ENCODE measurements around the gene NUDT7.

NUDT7 gene

DNA sequence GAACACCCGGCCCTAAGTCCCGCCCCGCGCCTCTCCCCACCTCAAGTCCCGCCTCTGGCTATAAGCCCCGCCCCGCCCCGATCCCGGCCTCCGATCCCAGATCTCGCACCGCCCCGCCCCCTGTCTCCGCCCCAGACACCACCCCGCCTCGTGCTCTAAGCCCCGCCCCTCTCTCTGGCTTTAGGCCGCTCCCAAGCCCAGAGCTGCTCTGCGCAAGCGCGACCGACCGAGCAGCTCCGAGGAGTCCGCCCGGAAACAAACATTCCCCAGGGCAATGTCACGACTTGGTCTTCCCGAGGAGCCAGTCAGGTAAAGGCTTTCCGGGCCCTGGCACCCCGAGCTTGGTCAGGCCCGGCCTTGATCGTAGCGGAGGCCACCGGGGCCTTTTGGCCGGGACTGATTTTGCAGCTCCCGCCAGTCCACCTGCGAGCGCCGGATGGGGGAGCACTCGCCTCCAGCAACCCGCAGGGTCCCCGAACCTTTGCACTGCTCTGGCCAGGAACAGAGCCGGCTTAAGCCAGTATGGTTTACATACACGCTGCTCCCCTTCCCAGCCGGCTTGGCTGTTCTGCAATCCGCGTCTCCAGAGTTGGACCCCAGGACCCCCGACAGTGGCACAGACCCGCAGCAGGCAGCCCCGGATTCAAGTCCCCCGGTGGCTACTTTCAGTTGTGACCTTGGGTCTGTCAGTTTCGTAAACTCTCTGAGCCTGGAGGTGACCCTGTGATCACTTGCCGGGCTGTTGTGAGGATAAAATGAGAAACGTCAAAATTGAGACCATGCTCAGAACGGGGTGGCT lies at the start of gene NUDT7:
Gene NUDT7 (plus strand): TSS at position 206 of the 799 bp plus-strand sequence. CDS start 69 bp downstream, at position 275.
- DNase-seq: peak; percentile 79 to 96 (median 92)

DNA sequence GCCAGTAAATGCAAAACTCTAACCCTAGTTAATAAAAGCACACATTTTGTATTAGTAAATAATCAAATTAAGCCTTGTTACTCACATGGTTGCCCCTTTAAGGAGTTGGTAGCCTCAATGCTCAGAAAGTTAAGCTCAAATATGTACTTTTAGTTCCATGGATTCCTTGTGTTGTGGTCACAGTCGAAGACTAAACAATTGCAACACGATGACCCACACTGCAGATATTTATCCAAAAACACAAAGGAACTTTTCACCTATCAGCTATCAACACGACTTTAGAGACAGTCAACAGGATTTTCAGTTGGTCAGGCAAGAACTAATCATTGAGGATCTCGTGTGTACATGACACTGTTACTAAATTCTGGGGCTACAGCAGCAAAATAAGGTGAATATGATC lies 47.4 kb upstream of the NUDT7 start:
- DNase-seq: no peak

DNA sequence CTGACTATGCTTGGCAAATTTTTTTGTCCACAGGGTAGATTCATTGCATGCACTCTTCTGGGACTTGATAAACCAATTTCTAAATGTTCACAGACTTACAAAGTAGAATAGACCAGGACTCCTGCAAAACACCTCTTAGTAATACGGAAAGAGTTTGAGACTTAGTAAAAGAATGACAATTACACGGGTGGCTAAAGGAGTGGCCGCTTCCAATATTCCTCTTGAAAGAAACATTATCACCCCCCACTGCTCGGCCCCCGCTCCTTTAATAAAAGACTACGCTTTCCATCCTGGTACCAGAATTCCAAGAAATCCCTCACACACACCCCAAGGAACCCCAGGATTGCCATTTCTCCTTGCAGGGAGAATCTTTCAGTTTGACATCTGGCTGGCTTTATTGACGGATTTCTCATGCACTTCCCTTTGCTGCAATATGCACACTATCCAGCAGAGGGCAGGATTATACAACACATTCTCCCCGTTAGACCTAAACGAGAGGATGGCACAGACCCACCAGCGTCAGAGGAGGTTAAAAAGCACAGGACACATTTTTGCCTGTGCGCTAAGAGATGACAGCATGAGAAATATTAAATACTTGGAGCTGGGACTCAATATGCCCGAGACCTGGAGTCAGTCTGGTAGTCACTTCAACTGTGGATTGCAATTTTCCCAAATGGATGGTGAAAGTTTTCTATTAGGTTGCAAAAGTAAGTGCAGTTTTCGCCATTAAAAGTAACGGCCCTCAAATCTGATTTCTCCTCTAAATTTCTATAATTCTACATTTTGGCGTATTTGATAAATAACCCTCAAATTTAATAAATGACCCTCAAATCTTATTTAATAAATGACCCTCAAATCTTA lies 46.6 kb upstream of the NUDT7 start:
- peak; percentile 4 to 29 (median 20) for DNase-seq

DNA sequence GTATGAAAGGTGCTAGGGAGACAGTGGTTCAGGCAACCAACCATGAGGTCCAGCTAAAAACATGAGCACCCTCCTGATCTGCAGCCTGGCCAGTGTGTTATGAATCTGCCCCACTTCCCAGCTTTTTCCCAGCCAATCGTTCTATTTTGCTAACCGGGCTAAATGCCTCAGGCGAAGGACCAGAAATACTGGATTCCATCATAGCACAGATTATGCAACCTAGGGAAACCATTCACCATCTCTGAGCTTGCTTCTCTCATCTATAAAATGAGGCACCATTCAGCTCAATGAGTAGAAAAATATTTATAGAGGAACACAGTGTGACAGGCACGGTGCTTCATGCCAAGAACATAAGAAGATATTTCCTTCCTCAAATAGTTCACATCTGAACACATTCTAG lies 45.2 kb upstream of the NUDT7 start:
- DNase-seq: no peak

DNA sequence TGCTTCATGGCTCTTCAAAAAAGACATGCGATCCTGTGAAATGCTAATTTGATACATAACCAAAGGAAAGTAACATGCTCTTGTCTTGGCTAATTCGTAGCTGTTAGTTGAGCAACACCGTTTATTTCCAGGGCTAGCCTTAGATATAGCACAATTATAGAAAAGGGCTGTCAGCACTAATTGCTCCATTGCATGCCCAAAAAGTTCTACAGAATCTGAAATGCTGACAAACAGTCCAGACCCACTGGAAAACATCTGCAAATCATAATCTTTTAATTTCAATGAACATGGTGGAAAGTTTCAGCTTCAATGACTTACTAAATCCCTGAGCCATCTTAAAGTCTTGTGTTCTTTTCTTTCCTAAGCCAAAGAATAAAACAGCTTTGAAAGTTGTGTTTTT lies 42.9 kb upstream of the NUDT7 start:
- no peak for DNase-seq

DNA sequence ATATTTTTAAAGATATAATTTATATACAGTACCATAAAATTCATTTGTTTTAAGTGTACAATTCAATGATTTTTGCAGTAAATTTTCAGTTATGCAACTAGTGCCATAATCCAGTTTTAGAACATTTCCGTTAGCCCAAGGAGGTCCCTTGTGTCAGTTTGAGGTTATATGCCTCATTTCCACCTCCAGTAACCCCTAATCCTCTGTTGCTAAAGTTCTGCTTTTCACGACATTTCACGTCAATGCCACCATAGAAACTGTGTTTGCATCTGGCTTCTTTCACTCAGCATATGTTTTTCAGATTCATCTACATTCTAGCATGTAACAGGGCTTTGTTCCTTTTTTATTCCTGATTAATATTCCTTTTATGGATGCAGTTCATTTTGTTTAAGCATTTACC lies 42.4 kb upstream of the NUDT7 start:
- DNase-seq: no peak

DNA sequence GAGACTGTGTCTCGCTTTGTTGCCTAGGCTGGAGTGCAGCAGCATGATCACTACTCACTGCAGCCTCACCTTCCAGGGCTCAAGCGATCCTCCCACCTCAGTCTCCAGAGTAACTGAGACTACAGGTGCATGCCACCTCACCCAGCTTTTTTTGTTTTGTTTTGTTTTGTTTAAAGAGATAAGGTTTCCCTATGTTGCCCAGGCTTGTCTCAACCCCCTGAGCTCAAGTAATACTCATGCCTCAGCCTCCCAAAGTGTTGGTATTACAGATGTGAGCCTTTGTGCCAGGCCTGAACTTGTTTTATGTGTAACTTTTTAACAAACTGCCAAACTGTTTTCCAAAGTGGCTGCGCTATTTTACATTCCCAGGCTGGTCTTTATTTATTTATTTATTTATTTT lies 41.8 kb upstream of the NUDT7 start:
- no peak for DNase-seq

DNA sequence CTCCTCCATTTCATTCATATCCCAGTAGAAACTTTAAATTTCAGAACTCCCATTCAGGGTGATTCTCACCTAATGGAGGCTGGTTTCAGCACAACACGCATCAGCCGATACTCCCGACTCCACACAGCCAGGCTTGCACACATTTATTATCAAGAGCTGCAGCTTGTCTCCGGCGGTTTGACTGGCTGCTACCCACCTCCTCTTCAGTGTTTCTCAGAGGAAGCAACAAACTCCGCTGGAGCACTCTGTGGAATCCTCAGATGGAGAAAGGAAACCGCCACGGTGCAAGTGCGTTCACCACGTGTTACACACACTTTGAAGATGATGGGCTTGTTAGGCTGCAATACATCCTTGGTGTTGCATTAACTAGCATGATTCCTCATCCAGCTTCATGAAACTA lies 39.7 kb upstream of the NUDT7 start:
- DNase-seq: no peak

DNA sequence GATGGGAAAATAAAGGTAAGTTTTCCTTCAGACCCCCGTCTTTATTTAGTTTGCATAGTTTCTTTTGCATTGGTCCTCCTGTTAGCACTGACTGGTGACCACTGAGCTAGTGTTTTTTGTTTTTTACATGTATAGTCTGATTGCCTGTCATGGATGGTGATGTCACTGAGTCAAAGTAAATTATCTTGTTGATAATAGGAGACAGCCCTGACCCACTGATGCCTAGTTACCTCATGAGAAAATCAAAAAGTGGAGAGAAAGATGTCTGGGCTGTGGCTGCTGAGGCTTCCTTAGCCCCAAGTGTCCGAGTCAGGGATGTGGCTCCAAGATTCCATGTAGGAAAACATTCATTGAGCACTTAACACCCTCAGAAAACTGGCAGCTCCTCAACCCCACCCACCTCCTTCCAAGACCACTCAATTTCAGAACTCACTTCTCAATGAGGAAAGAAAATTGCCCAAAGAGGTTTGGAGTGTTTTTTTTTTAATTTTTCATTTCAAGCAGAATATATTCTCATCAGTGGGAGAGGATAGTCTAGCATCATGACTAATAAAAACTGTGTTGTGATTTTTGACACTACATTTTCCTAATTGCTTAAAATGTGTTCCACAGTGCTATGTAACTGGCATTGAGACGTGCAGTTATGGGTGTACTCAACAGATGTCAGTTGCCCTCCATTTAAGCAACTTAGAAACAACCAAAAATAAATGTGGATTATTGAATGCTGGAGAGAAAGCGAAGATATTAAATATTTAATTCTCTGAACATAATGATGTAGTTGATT lies 38.7 kb upstream of the NUDT7 start:
- DNase-seq: no peak

DNA sequence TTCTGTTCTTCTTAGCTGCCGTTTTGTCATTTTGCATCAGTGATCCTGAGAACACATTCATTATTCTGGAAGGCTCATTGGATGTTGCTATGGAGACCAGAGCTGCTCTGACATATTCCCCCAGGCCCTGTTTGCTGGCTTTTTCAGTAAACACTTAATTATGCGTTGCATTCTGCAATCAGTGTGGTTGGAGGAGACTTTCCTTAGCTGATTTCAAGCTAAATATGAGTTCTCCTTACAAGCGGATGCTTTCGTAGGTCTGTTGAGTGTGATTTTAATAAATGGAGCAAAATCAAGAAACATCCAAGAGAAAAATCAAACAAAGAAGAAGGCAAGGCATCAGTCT lies 38.2 kb upstream of the NUDT7 start:
- DNase-seq: no peak

DNA sequence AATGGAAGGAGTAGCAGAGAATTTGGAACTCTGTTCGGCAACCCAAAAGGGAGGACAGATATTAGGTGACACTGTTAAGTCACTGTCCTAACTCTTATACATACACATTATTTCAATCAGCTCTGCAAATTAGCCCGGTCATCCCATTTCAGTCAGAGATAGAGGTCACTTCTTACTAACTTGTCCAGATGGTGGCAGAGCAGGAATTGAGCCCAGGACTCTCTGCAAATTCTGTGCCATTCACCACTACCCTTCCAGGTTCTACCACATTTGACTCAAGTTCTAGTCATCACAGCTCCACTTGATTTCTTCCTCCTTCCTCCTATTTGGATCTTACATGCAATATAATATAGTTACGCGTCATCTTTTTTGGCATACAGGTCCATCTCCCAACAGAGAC lies 35.9 kb upstream of the NUDT7 start:
- no peak for DNase-seq

DNA sequence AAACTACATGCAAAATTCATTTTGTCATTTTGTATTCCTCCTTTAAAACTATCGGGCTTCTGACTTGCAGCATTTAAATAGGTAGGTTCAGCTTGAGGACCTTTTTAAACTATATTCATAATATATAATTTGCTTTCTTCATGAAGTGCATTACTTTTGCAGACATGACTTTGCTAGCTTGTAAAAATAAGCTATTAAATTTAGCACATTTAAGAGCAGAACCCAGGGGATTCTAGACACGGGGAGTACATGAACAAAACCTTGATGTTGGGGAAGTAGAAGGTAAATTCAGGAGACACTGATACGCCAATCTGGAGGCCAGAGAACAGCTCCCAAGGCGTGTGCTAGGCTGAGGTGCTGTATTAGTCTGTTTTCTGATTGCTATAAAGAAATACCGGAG lies 32.3 kb upstream of the NUDT7 start:
- DNase-seq: no peak

DNA sequence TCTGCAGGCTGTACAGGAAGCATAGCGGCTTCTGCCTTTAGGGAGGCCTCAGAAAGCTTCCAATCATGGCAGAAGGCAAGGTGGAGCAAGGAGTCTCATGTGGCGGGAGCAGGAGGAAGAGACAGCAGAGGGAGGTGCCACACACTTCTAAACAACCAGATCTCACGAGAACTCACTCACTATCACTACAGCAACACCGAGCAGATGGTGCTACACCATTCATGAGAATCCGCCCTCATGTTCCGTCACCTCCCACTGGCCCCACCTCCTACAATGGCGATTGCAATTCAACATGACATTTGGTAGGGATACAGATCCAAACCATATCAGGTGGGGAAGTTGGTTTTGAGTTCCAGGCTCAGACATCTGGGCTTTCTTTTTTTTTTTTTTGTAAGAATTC lies 31.9 kb upstream of the NUDT7 start:
- DNase-seq: no peak

DNA sequence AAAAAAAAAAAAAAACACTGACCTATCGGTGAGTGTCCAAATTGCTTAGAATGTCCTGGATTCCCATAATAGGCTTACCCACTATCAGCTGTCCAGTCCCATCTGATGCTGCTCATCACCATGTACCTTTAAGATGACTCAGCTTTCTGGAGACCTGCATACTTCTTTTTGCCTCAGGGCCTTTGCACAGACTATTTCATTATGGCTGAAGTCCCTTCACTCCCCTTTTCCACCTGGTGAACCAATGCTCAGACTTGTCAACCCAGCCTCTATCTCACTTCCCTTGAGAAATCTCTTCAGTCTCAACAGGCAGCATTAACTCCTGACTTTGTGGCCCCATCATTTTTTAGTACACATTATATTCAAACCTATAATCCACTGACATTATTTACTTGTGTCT lies 29.7 kb upstream of the NUDT7 start:
- no peak for DNase-seq

DNA sequence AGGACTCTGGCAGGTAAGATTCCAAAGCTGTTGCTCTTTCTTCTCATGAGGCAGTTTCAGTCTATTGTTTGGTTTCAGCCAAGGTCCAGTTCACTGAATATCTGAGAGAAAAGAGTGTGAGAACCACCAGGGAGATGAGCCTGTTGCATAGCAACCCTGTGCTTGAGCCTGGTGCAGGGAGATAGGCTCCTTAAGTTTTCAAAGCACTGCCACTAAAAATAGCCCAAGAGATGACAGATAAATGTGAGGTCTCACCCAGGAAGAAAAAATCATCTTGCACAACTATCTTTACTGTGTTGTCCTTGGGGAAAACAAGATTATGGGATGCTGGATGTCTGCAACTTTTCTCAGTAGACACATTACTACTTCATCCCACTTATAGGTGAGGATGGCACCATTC lies 26.2 kb upstream of the NUDT7 start:
- no peak for DNase-seq

DNA sequence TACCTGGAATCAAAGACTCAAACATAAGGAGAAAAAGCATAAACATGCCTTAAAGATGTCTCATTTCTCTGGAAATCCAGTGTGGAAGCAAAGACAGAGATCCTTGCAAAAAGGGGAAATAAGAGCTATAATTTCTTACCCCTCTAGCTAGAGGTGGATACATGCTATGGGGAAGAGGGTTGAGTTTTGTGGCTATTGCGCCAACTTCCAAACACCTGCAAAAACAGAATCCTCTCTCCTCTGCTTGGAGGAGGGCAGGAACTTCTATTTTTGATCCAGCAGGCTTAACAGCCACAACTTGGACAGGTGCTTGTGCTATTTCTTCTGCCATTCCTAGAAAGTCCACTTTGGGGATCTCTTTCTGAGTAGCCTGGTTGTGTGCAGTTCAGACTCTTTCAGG lies 21.5 kb upstream of the NUDT7 start:
- DNase-seq: no peak

DNA sequence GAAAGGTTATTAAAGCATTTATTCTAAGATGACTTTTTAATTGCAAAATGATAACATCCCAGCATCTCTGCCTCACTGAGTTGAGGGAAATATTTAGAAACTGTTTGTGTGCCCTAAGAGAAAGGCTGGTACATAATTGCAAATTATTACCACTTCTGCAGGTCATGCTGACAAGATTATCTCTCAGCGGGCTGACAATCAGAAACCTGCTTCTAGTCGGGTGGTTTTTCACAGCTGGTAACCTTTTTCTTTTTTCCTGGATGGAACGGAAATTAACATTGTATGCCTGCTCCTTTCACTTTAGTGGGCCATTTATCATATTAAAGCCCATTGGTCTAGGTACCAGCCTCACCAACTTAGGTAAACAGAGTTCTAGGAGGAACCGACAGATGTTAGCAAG lies 17.0 kb upstream of the NUDT7 start:
- no peak for DNase-seq

DNA sequence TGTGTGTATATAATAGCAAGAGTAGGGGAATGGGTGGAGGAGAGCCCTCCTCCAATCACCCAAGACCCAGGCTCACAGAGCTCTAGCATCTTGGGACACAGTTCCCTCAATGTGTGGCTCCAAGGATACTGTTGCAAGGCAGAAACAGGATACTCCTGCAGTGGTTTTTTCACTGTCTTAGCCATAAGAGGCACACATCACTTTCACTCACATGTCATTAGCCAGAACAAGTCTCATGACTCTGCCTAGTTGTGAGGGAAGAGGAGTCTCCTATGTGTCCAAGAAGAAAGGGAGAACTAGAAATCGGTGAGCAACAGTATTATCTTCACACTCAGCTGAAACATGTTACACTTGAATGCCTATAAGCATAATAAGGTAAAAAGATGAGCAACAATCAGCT lies 11.1 kb upstream of the NUDT7 start:
- no peak for DNase-seq

DNA sequence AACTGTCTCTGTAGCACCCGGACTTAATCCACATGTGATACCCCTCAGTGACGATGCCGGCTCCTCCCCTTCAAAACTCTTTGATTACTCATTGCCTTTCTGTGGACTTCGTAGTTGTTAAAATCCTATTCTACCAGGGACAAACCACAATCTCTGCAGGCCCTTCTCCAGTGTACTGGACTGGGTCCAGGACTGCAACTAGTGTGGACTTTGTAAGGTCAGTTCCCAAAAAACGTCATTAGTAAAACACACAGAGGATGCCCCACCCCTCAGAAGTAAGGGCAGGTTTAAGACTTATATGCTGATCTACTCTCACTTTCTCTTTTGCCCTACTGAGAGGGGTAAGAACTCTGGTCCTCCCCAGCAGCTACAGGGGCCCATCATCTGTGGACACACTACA lies 10.5 kb upstream of the NUDT7 start:
- DNase-seq: no peak

DNA sequence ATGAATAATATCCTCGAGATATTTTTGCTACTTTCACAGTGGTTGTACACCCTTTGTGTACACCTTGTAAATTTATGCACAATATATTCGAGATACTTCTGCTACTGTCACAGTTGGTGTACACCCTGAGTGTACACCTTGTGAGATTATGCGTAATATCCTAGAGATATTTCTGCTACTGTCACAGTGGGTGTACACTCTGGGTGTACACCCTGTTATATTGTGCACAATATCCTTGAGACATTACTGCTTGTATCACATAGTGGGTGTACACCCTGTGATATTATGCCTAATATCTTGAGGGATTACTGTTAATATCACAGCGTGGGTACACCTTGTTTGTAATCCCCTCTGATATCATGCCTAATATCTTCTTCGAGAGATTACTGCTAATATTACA lies 7.2 kb upstream of the NUDT7 start:
- no peak for DNase-seq

DNA sequence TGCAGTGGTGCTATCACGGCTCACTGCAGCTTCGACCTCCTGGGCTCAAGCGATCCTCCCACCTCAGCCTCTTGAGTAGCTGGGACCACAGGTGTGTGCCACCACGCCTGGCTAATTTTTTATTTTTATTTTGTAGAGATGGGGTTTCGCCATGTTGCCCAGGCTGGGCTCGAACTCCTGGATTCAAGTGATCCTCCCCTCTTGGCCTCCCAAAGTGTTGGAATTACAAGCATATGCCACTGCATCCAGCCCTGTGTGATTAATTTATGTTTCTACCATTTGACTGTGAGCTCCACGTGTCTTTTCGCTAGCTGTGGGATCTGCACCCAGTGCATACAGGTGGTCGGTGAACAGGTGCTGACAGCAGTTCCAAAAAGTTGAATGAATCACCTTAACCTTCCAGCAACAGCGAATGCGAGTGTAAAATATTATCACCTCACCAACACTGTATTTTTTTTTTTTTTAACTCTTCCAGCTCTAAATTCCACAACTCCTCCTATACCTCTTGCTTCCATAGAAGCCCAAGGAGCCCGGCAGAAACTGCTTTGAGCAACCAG lies 484 bp upstream of the NUDT7 start:
- no peak for DNase-seq

DNA sequence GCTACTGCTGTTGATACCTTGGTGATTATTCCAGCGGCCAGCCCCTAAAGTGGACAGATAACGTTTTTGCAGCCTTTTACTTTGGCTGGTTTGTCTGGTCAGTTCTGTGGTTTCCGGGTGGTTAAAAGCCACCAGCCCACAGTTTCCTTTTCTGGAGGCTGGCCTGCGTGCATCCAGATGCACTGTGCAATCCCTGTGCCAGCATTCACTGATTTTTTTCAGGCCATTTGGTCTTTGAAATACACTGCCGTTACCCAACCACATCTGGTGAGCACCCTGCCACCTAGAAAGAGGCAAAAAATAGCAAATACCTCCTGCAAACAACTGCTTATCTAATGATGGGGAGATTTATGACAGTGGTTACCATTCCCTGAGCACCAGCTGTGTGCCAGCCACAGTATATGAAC lies 797 bp downstream of the NUDT7 start:
- DNase-seq: no peak

DNA sequence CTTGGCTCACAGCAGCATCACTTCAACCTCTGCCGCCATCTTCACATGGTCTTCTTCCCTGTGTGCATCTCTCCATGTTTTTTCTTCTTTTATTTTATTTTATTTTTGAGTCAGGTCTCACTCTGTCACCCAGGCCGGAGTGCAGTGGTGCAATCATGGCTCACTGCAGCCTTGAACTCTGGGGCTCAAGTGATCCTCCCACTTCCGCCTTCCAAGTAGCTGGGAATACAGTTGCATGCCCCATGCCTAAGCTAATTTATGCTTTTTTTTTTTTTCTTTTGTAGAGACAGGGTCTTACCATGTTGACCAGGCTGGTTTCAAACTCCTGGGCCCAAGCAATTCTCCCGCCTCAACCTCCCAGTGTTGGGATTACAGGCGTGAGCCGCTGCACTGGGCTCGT lies 1.9 kb downstream of the NUDT7 start:
- DNase-seq: no peak
